Glutamatergic neuron (in vitro differentiated cells): Measurements from ENCODE around the gene ERG28. TPM values are rescaled to one million over a fixed set of nuclear protein-coding genes. Genes with fewer than 3 reads are reported as not detected.

Experiments
- DNase-seq: peaks from one replicate; pipeline ENCODE4 v3.0.0; 2022
- H3K27ac Mint-ChIP-seq: one replicate; pipeline ENCODE4 v1.8.0; 2020; ENCODE audit warnings: mild to moderate bottlenecking, mixed read lengths, inconsistent platforms; ENCODE audit not compliant: unreplicated experiment
- H3K27me3 Mint-ChIP-seq: one replicate; pipeline ENCODE4 v1.8.0; 2020; ENCODE audit warnings: mild to moderate bottlenecking, moderate library complexity, mixed read lengths, inconsistent platforms; ENCODE audit not compliant: unreplicated experiment
- H3K36me3 Mint-ChIP-seq: one replicate; pipeline ENCODE4 v1.8.0; 2020; ENCODE audit warnings: mild to moderate bottlenecking, mixed read lengths, inconsistent platforms; ENCODE audit not compliant: unreplicated experiment
- H3K4me1 Mint-ChIP-seq: one replicate; pipeline ENCODE4 v1.8.0; 2020; ENCODE audit warnings: mild to moderate bottlenecking, low read depth, mixed read lengths, inconsistent platforms; ENCODE audit not compliant: unreplicated experiment
- H3K4me3 Mint-ChIP-seq: one replicate; pipeline ENCODE4 v1.8.0; 2020; ENCODE audit warnings: mild to moderate bottlenecking, mixed read lengths, inconsistent platforms; ENCODE audit not compliant: unreplicated experiment
- H3K9me3 Mint-ChIP-seq: one replicate; pipeline ENCODE4 v1.8.0; 2020; ENCODE audit warnings: mild to moderate bottlenecking, moderate library complexity, mixed read lengths, inconsistent platforms; ENCODE audit not compliant: unreplicated experiment
- CTCF ChIP-seq: fragments of 200-600 bp; sonication (generic); IDR thresholded peaks from one replicate; pipeline ENCODE4 v1.5.0; 2021; ENCODE audit not compliant: partially characterized antibody, unreplicated experiment
- total RNA-seq: library from RNA; stranded (reverse); fragmentation: NEBNext Ultra II Directional; extraction: Animal tissue kit (Norgen Biotek cat#: 25700); gene quantifications from one replicate; pipeline ENCODE4 v1.2.1, GENCODE V29; 2021; ENCODE audit not compliant: unreplicated experiment

Gene ERG28
- total RNA-seq, 1 donor from 2014 or later = 16.2 TPM

DNA sequence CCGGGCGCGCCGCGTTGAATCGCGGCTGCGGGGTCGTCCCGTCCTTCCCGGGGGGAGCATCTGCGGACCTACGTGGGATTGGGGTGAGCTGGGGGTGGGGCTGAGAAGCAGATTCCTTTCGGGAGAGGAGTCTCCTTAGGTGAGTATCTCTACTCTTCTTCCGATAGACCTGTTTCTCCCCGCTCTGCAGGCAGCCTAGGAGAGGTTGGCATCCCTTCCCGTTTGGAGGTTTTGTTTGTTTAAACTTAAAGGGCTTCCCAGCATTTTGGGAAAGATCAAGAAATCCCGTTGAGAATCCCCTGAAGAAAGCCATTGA lies 781 bp upstream of the ERG28 start:
- H3K4me3 Mint-ChIP-seq = peak overlapping the region; percentile 97
- no peak for TF ChIP-seq CTCF

GRCh38 chr14:75660238-75660629 lies 442 bp downstream of the ERG28 start:
- peaks cover 5% of the 10 kb centered on the region for H3K9me3 Mint-ChIP-seq

More for the DNA sequence above, 781 bp upstream of the ERG28 start:
- Mint-ChIP-seq H3K36me3 (no peaks in the 10 kb centered on the region), H3K4me1 (peaks cover 8% of the 10 kb centered on the region), H3K27me3 (no peaks in the 10 kb centered on the region), H3K27ac (peak overlapping the region; percentile 78), H3K9me3 (peaks cover 5% of the 10 kb centered on the region)
- no peak for DNase-seq

DNA sequence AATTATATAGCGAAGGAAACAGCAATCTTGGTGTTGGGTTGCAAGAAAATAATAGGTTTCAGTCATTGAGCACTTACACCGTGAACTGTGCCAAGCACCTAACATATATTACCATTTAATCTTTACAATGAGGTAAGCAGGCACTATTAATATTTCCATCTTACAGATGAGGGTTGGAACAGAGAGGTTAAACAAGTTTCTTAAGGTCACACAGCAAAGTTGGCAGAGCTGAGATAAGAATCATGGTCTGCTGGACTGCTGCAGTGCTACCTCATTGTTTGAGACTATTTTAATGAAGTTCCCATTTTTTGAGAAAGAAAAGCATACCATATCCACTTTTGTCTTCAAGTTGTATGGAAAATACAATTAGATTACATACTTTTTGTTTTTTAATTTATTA lies 1.7 kb downstream of the ERG28 start:
- Mint-ChIP-seq H3K9me3 (peaks cover 5% of the 10 kb centered on the region), H3K4me1 (peaks cover 8% of the 10 kb centered on the region), H3K36me3 (no peaks in the 10 kb centered on the region), H3K27ac (no peak overlapping the region), H3K4me3 (no peak overlapping the region), H3K27me3 (no peaks in the 10 kb centered on the region)
- no peak for DNase-seq
- no peak for TF ChIP-seq CTCF

More at GRCh38 chr14:75660238-75660629, 442 bp downstream of the ERG28 start:
- peak overlapping the region; percentile 97 for H3K4me3 Mint-ChIP-seq
- peaks cover 8% of the 10 kb centered on the region for H3K4me1 Mint-ChIP-seq
- DNase-seq = no peak
- TF ChIP-seq CTCF = no peak
- no peaks in the 10 kb centered on the region for H3K27me3 Mint-ChIP-seq
- H3K27ac Mint-ChIP-seq = peak overlapping the region; percentile 89
- no peaks in the 10 kb centered on the region for H3K36me3 Mint-ChIP-seq

- Mint-ChIP-seq H3K4me1 (peaks cover 8% of the 10 kb centered on the region), H3K9me3 (peaks cover 5% of the 10 kb centered on the region), H3K27me3 (no peaks in the 10 kb centered on the region), H3K36me3 (no peaks in the 10 kb centered on the region), H3K4me3 (no peak overlapping the region), H3K27ac (no peak overlapping the region)
- no peak for DNase-seq
- TF ChIP-seq CTCF = no peak
Measured at GRCh38 chr14:75657331-75657730, 3.3 kb downstream of the ERG28 start.

DNA sequence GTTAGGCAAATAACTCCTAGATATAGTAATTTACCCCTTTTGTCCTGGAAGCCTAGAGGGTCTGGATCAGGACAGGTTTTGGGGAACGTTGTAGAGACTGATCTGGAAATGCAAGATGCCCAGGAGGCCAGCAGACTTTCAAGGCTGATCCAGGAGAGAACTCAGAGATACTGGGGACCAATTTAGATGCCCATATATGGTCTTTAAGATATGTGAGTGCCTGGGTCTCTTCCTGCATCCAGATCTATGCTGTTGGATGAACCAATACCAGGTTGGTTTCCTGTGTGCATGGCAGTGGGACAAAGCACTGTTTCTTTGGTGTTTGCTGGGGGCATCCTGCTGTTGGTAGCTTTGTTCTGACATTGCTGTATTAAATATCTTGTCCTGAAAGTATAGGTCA lies 5.4 kb downstream of the ERG28 start:
- Mint-ChIP-seq H3K4me3 (no peak overlapping the region), H3K4me1 (peaks cover 3% of the 10 kb centered on the region), H3K9me3 (peaks cover 1% of the 10 kb centered on the region), H3K36me3 (no peaks in the 10 kb centered on the region), H3K27ac (no peak overlapping the region), H3K27me3 (no peaks in the 10 kb centered on the region)
- DNase-seq = no peak
- TF ChIP-seq CTCF = no peak
